HCT116 (cell line): ENCODE data around the gene IFITM10.

ENCODE experiments used
- CTCF ChIP-seq, 3 experiments: fragments of 200-600 bp in 1 of 3; sonication (generic) in 1 of 3; IDR thresholded peaks in 2 of 3; conservative IDR thresholded peaks in 1 of 3; 2 replicates each; pipeline ENCODE4 v1.5.1; 2012 to 2017; ENCODE audit warnings: low read depth in 2 of 3, low read length in 2 of 3, antibody characterized with exemption in 1 of 3, borderline replicate concordance in 1 of 3, control low read depth in 1 of 3, mild to moderate bottlenecking in 1 of 3, mixed read lengths in 1 of 3, mixed run types in 1 of 3, moderate library complexity in 1 of 3; ENCODE audit not compliant: insufficient read depth in 1 of 3
- ELF1 ChIP-seq: IDR thresholded peaks from 2 replicates; pipeline ENCODE4 v1.6.1; 2012; ENCODE audit warnings: low read depth, borderline replicate concordance
- EZH2 ChIP-seq: fragments of 200-600 bp; sonication (generic); IDR thresholded peaks from 2 replicates; pipeline ENCODE4 v1.6.1; 2017; ENCODE audit warnings: antibody characterized with exemption, mixed run types
- EZH2phosphoT487 ChIP-seq: fragments of 200-600 bp; IDR thresholded peaks from 2 replicates; pipeline ENCODE4 v1.6.1; 2018; ENCODE audit warnings: antibody characterized with exemption, borderline replicate concordance
- MAX ChIP-seq: IDR thresholded peaks from 2 replicates; pipeline ENCODE4 v1.6.1; 2012
- POLR2A ChIP-seq: IDR thresholded peaks from 2 replicates; pipeline ENCODE4 v1.7.0; 2011; ENCODE audit warnings: borderline replicate concordance; ENCODE audit not compliant: insufficient read depth, insufficient read length; ENCODE audit errors: extremely low read depth
- POLR2AphosphoS5 ChIP-seq: IDR thresholded peaks from 2 replicates; pipeline ENCODE4 v1.6.1; 2011; ENCODE audit warnings: mild to moderate bottlenecking, low read depth, low read length, moderate library complexity
- RAD21 ChIP-seq: IDR thresholded peaks from 2 replicates; pipeline ENCODE4 v1.6.1; 2012; ENCODE audit warnings: low read depth, mild to moderate bottlenecking
- SIN3A ChIP-seq: IDR thresholded peaks from 2 replicates; pipeline ENCODE4 v1.6.1; 2012; ENCODE audit warnings: low read depth
- YY1 ChIP-seq: IDR thresholded peaks from 2 replicates; pipeline ENCODE4 v1.6.1; 2011; ENCODE audit warnings: low read length, low read depth, moderate library complexity, mild to moderate bottlenecking; ENCODE audit not compliant: insufficient replicate concordance; ENCODE audit errors: extremely low read depth
- ZBTB33 ChIP-seq: IDR thresholded peaks from 2 replicates; pipeline ENCODE4 v1.6.1; 2011; ENCODE audit warnings: mild to moderate bottlenecking, low read length, moderate library complexity; ENCODE audit not compliant: insufficient replicate concordance; ENCODE audit errors: extremely low read depth
- ZFX ChIP-seq: fragments of 450-650 bp; IDR thresholded peaks from 2 replicates; pipeline ENCODE4 v1.6.1; 2017
- ZNF274 ChIP-seq: fragments of 200-500 bp; sonication (Bioruptor generic); IDR thresholded peaks from 2 replicates; pipeline ENCODE4 v1.6.1; 2014; ENCODE audit warnings: mild to moderate bottlenecking, low read depth, low read length, inconsistent platforms

- TF ChIP-seq CTCF (IDR thresholded peaks at IDR 0.05 in 2 of 3, conservative IDR thresholded peaks at IDR 0.05 in 1 of 3; ENCODE audit: borderline replicate concordance in 1 of 3, insufficient read depth in 1 of 3, low read depth in 2 of 3, low read length in 2 of 3) (no peak), SIN3A (no peak), MAX (no peak), EZH2phosphoT487 (no peak), ZNF274 (no peak), POLR2A (no peak), RAD21 (no peak), YY1 (no peak), POLR2AphosphoS5 (no peak), ZBTB33 (no peak), ZFX (no peak), EZH2 (no peak), ELF1 (no peak)
These were observed 8.3 kb upstream of the IFITM10 start for GRCh38 chr11:1758611-1759150.
